Measurements from ENCODE around the gene CERS2.
"Not testable (repeated sequence)": the region's sequence is repeated elsewhere in the genome, so short reads cannot be mapped to it uniquely, and the experiment has no call there.

The CERS2 gene

DNA sequence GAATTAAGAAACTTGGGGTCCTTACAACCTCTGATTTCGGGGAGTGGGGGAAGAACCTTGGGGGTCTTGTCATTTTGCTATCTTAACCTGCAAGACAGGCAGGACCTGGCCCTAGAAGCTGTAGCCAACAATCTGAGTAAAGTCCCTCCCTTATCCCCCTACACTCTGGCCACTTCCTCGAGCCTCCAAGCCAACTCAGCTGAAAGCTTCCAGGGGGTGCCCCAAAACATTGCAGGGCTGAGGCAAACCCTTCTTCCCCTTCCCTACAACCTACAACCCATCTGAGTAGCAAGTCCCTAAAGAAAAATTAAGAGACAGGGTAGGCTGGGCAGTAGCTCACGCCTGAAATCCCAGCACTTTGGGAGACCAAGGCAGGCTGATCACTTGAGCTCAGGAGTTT lies 5.0 kb downstream of the CERS2 start:
- no peak for DNase-seq (ENCODE audit: low spot score)

DNA sequence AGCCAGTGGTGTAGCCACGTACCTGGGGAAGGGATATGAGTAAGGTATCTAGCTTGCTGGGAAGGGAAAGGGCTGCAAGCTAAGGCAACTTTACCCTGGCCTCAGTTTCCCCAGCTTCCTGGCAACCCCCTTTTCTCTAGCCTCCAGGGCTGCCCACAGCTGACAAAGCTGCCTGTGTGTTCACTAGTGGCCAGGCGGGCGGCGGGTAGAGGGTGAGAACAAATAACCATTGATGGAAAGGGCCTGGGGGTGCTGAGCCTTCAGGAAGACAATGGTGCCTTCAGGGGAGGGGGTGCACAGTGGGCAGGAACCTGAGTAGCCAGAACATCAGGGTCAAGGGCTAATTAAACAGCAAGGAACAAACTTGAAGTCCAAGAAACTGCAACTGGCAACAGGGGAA lies 6.1 kb downstream of the CERS2 start:
- no peak for DNase-seq (ENCODE audit: low spot score)

DNA sequence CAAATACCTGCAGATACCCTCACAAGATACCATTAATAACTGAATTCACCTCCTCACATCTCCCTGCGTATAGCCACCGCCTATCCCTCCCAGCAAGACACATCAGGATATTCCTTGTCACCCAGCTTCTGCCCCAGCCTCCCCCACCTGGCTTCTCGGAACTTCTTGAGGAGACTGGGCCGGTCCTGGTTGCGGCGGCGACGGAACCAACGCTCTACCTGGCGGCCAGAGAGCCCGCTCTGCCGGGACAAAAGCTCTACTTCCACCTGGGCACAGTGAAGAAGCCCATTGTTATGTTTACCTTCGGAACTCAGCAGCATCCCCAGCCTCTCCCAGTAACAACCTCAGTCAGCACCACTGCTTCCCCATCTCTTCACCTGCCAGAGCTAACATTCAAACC lies 6.7 kb downstream of the CERS2 start:
- no peak for DNase-seq (ENCODE audit: low spot score)

DNA sequence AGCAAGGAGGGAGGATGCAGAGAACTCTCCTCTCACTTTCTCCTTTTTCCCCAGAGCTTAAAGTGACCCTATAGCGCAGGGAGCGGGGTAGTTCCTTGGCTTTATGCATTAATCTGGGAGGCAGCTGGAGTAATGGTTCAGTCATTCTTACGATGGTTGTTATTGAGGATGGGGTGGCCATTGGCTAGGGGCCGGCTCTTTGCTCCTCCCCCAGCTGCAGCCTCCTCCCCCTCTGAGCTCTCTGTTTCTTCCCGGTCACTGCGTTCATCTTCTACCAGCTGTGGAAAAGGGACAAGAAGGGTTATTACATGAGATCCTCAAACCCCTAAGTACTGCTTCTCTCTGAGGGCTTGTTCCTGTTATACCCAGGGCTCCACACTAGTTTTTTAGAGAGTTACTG lies 8.6 kb downstream of the CERS2 start:
- no peak for DNase-seq (ENCODE audit: low spot score)

DNA sequence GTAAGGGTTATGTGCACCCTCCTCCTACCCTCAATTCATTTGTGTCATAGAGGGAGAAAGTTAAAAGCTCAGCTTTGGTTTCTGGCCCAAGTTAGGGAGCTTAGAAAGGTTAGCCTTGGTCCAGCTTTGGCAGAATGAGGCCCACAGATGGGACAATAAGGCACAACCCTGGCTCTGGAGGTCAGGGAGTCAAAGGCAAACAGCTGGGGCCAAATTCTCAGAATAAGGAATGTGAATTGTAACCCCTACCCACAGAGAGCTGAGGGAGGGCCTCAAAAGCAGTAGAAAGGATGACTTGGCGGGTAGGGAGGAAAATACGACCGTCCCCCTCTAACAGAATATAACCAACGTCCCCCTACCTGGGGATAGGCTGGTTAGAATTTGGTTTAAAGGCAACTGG lies 9.0 kb downstream of the CERS2 start:
- no peak for DNase-seq (ENCODE audit: low spot score)

DNA sequence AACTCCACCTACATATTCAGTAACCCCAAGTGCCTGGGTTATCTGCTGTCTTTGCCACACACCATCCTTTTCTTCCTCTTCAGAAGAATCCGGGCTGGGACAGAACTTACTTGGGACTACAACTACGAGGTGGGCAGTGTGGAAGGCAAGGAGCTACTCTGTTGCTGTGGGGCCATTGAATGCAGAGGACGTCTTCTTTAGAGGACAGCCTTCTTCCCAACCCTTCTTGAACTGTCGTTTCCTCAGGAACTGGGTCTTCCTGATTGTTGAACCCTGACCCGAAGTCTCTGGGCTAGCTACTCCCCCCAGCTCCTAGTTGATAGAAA lies 10.5 kb downstream of the CERS2 start:
- DNase-seq (ENCODE audit: low spot score), result no peak

DNA sequence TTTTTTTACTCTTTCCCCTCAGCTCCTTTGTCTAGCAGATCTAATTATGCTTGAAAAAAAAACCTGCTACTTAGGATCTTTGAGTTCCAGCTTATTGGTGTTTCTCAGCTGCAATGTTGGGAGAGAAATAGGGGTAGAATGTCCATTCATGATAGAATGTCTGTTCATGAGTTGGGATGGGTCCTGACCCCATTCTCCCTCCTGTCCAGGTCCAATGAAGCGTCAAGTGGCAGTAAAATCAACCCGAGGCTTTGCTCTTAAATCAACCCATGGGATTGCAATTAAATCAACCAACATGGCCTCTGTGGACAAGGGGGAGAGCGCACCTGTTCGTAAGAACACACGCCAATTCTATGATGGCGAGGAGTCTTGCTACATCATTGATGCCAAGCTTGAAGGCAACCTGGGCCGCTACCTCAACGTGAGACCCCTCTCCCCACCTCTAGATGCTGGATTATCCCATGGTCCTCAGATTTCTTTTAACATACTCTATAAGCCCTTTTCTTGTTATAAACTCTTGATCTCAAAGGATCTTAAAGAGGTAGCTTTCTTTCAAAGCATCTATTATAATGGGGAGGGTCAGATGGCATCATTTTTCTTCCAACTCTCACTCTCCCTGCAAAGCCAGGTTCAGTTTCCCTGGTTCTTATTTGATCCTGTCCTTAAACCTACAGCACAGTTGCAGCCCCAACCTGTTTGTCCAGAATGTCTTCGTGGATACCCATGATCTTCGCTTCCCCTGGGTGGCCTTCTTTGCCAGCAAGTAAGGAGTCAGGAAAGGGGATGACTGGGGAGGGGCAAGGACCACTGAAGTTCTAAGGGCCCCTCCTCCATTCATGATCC lies 11.1 kb downstream of the CERS2 start:
- no peak for DNase-seq (ENCODE audit: low spot score)

DNA sequence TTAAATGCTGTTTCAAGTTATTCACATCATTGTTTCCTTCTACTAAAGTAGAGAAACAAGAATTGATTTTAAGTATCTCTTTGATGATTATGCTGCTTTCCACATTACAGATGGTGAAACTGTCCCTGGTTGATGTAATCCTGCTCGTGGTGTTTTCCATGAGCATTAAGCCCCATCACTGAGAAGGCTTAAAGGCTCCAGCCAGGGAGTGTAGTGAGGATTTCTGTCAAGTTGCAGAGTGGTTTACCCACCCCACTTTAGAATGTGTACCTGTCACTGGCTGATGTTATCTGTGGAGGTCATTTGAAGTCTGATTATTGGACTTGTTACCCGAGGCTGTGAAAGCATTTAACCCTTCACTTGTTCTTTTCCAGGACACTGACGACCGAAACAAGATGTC lies 12.9 kb downstream of the CERS2 start:
- no peak for DNase-seq (ENCODE audit: low spot score)

DNA sequence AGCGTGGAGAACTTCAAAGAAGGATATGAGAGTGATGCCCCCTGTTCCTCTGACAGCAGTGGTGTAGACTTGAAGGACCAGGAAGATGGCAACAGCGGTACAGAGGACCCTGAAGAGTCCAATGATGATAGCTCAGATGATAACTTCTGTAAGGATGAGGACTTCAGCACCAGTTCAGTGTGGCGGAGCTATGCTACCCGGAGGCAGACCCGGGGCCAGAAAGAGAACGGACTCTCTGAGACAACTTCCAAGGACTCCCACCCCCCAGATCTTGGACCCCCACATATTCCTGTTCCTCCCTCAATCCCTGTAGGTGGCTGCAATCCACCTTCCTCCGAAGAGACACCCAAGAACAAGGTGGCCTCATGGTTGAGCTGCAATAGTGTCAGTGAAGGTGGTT lies 14.0 kb downstream of the CERS2 start:
- DNase-seq (ENCODE audit: low spot score), result no peak

DNA sequence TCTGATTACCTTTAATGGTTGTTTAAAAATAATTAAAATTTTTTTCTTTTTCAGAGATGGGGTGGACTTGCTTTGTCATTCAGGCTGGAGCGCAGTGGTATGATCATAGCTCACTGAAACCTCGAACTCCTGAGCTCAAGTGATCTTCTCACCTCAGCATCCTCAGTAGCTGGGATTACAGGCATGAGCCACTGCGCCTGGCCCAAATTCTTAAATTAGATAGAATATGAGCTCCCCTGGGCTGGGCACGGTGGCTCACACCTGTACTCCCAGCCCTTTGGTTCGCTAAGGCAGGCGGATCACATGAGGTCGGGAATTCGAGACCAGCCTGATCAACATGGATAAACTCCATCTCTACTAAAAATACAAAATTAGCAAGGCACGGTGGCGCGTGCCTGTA lies 17.0 kb downstream of the CERS2 start:
- no peak for DNase-seq (ENCODE audit: low spot score)

DNA sequence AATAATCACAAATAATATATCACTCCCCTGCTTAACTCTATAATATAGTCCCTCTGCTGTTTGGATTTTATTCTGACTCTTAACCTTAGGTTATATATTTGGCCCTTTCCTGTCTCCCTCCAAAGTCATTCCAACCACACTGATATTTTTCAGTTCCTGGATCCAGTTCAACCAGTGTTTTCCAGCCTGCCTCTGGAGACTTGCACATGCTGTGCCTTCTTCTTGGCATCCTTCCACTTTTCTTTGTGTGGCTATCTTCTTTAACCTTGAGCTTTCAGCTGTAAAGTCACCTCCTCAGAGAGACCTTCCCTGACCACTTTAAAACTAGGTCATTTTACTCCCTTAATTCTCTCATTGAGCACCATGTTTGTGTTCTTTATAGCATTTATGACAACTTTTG lies 19.4 kb downstream of the CERS2 start:
- DNase-seq (ENCODE audit: low spot score), result no peak

DNA sequence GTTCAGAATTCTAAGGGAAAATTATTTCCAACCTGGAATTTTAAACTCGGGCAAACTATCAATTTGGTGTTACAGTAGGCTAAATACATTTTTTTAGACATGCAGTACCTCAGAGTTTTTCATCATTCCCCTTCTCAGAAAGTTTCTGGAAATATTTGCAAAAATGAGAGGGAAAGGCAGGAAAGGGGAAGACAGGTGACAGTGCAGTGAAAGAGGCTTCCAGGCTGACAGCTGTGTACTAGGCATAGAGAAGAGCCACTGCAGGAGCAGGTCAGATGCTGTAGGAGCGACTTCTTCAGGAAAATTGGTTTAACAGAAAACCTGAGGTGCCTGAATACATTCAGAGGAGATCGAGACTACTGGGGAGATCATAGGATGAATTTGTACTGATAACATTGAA lies 19.9 kb downstream of the CERS2 start:
- no peak for DNase-seq (ENCODE audit: low spot score)

DNA sequence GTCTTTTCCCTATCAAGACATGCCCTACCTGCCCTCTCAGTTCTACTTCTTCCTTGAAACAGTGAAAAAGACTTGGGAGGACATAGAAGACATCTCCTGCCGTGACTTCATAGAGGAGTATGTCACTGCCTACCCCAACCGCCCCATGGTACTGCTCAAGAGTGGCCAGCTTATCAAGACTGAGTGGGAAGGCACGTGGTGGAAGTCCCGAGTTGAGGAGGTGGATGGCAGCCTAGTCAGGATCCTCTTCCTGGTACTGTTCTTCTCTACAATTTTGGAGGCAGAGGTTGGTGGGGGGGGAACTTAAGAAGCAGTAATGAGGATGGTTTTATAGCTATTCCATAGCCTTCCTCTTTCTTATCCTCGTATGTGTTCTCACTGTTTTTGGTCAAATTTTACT lies 29.8 kb downstream of the CERS2 start:
- no peak for DNase-seq (ENCODE audit: low spot score)

DNA sequence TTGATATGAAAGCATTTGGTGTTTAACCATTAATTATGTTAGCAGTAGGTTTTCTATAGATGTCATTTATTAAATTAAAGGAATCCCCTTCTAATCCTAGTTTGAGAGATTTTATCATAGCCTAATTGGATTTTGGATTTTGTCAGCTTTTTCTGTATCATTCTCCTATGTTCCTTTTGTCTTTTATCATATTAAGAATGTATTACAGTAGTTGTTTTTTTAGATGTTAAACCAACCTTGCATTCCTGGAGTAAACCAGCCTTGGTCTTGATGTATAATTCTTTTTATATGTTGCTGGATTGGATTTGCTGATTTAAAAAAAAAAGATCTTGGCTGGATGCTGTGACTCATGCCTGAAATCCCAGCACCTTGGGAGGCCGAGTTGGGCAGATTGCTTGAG lies 42.9 kb downstream of the CERS2 start:
- no peak for DNase-seq (ENCODE audit: low spot score)

DNA sequence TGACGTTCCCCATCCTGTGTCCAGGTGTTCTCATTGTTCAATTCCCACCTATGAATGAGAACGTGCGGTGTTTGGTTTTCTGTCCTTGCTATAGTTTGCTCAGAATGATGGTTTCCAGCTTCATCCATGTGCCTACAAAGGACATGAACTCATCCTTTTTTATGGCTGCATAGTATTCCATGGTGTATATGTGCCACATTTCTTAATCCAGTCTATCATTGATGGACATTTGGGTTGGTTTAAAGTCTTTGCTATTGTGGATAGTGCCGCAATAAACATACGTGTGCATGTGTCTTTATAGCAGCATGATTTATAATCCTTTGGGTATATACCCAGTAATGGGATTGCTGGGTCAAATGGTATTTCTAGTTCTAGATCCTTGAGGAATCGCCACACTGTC lies 45.9 kb downstream of the CERS2 start:
- not testable (repeated sequence) for DNase-seq (ENCODE audit: low spot score)

DNA sequence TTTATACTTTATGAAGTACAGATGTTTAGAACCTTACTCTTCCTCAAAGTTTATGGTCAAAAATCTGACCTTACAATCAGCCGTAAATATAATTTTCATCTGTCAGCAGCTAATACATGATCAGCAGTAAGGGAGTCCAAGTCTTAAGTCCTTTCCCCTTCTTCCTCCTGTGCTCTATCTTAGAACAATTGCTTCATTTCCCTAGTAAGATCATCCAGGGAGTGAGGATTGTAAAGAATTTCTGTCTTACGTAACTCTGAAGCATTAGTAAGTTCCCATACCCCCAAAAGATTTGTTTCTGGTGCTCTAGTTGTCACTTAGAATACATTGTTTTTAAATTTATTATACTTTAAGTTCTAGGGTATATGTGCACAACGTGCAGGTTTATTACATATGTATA lies 46.3 kb downstream of the CERS2 start:
- no peak for DNase-seq (ENCODE audit: low spot score)

DNA sequence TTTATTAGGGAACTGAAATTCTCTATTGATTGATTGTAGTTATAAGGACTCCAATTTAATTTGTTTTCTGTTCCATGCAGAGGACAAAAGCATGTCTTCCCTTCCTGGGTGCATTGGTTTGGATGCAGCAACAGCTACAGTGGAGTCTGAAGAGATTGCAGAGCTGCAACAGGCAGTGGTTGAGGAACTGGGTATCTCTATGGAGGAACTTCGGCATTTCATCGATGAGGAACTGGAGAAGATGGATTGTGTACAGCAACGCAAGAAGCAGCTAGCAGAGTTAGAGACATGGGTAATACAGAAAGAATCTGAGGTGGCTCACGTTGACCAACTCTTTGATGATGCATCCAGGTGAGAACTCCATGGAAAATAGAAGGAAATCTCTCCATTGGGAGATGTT lies 47.0 kb downstream of the CERS2 start:
- no peak for DNase-seq (ENCODE audit: low spot score)

DNA sequence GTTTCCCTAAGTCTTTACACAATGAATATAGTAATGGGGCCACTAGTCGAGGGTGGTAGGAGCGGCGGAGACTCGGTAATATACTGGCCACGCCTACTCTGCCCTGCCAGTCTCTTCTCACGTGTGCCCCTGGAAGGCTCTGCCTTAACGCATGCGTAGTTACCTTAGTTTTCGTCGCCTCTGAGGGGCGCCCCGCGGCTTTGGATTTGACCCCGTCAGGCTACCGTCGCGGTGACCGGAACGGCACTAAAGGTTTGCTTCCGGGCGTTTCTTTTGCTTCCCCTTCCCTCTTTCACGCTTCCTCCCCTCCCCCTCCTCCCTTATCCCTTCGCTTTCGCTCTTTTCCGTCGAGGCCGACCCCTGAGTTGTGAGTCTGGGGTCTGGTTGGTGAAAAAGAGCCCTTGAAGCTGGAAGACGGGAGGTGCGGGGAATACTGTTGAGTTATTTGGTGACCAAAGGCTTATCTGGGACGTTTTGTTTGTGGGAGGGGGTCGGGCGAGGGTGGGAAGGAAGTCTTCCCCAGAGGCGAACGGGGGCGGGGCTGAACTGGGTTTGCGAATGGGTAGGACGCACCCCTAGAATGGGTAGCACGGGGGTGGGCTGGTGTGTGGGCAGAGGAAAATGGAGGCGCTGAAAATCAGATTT lies 48.4 kb downstream of the CERS2 start, which contains the start of gene SETDB1:
SETDB1 (plus strand) TSS at position 267 of the 645 bp plus-strand sequence. CDS start 1,352 bp downstream, outside the sequence.
- DNase-seq (ENCODE audit: low spot score), result peak; percentile 91

DNA sequence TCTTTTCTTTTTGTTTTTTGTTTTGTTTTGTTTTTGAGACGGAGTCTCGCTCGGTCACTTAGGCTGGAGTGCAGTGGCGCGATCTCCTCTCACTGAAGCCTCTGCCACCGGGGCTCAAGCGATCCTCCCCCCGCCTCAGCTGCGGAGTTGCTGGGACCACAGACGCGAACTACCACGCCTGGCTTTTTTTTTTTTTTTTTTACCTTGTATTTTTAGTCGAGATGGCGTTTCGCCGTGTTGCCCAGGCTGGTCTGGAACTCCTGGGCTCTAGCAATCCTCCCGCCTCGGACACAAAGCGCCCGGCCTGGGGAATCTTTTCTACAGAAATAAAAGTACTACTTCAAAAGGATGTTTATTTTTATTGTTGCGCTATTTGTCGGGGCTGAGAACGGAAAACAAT lies 49.6 kb downstream of the CERS2 start:
- DNase-seq (ENCODE audit: low spot score), result no peak

DNA sequence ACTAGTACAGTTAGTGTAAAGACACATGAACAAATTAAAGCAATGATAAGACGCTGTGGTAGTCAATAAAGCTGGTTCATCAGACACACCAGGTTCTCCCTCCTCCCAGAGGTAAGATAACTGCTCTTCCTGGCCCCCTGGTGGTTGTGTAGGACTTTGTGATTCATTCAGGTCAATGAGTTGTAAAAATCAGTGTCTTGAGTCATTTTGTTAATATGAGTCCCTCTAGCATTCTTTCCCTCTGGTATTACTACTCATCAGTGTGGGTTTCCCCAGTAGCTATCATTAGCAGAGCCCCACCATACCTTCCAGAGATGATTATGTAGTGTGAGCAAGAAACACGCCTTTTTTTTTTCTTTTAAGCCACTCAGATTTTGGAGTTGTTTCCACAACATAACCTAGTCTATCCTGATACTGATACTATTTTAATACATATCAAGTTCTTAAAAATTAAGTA lies 52.1 kb downstream of the CERS2 start:
- peak; percentile 70 for DNase-seq (ENCODE audit: low spot score)

DNA sequence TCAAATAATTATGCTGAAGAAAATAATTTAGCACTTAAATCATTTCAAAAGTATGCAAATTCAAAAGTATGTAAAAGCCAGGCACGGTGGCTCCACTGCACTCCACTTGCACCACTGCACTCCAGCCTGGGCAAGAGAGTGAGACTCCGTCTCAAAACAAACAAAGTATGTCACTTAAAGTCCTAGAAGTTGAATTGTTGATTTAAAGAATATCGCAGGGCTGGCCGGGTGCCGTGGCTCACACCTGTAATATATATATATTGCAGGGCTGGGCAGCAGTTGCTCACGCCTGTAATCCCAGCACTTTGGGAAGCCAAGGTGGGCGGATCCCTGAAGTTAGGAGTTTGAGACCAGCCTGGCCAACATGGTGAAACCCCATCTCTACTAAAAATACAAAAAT lies 57.2 kb downstream of the CERS2 start:
- no peak for DNase-seq (ENCODE audit: low spot score)

All from germinal center (tissue), 1 donor.